ENCODE data around the gene AATK.

The AATK gene

DNA sequence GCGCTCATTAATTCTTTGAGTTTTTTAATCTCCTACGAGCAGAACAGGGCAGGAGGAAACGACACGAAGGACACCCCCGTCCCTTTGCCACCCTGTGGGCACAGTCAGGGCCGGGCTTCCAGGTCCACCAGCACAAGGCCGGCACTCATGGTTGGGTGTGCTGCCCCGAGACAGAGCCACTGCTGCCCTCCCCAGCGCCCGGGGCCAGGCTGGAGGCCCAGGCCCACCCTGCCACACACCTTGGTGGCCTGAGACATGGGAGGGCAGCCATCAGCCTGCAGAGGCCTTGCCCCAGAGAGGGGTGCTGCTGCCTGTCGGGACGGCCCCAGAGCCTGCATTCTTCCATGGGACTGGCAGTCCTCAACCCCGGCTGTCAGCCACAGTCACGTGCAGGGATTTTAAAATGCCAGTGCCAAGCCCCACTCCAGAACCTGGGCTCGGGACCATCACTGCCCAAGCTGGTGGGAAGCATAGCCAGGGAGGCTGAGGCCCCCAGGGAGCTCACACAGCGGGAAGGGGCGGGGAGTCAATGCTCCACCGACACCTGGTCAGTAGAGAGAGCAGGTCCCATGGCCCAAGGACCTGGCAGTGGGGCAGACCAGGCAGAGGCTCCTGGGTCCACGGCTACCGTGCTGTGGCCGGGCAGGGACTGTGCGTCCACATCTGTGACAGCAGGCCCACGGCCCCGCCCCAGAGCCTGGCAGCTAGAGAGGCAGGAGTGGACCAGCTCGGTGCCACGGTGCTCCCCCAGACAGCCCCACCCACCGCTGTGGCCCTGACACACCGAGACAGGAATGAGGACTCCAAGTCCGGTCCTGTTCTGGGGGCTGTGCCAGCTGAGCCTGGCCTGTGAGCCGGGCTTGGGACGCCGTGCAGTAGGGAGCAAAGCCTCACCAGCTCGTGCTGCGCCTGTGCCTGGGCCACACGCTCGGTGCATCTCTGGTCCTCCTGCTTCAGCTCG is 29.2 kb upstream of the AATK start:
- DNase-seq = no peak

DNA sequence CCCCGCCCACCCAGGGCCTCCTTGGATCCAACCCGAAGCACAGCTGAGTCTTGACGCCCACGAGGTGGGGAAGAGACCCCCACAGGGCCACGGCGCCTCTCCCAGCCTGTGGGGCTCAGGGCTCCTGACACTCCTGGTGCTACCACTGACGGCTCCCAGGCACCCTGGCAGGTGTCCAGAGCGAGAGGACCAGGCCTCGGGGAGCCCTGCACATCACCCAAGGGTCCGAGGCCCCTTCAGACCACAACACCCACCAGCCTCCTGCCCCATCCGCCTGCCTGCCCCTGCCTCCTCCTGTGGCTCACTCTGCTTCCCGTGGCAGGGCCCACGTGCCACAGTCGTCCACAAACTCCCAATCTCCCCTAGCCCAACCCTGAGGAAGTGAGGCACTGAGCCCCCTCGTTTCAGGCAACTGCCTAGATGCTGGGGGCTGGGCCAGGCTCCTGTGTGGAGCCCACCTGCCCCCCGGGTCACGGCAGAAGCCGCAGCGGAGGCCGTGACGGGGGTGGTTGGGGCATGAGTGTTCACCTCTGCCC is 28.3 kb upstream of the AATK start:
- no peak for DNase-seq

DNA sequence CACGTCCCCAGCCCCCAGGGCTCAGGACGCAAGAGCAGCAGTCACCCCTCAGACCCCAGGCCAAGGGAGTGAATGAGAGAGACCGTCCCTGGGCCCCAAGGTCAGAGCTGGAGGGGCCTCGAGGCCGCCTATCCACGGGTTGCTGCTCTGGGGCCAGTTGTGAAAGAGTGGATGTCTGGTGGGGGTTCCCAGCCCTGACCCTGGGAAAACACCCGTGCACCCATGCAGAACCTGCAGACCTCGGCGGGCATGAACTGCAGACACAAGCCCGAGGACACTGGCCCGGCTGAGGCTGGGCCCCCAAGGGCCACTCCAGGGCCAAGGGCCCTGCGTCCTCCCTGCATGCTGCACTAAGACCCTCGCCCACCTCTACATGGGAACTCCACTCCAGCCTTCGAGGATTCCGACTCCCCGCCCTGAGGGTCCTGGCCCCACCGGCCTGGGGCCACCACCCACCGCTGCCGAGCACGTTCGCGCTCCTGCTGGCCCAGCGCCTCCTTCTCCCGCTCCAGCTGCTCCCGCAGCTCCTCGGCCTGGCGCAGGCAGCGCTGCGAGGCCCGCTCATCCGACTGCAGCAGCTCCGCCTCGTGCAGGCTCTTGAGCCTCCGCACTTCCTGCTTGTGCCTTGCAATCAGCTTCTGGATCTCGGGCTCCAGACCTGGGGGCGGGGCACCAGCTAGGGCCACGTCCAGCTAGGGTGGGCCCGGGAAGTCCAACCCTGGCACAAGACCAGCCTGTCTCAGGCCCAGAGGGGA is 27.6 kb upstream of the AATK start:
- no peak for DNase-seq

DNA sequence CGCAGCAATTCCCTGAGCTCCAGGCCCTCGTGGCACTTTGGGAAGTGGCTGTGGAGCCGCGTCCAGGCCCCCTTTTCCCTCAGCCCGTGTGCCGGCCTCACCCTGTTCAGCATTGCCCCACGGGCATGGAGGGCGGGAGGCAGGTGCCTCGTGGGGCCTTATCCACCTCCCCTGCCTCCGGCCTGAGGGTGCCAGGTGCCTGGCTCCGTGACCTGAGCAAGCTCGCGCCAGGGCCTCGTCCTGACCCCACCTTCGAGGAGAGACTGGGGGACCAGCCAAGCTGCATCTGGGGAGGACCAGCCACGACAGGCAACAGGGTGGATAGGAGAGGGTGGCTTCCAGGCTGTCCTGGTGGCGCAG is 27.0 kb upstream of the AATK start:
- DNase-seq = no peak

DNA sequence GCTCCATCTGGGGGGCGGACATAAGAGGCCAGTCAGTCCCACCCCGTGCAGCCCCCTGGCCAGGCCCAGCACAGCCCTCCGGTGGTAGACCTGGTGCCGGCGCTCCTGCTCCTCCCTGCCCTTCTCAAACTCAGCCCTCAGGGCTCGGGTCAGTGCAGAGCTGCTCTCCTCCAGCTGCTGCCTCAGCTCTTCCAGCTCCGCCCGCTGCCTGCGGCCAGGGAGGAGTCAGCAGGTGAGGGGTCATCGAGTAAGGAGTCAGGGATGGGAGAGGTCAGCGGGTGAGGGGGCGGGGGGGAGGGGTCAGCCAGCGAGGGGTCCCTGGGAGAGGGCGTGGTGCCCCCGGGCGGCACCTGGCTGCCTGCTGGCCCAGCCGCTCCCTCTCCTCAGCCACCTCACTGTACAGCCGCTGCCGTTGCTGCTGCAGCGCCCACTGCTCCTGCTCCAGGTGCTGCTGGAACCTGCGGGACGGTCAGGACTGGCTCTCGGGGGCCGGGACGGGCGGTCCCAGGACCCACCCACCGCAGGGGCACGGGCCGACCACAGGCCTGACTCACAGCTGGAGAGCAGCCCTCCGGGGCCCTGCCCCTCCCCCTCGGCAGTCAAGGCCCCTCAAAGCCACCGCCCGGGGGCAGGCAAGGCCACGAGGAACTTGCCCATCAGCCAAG is 26.5 kb upstream of the AATK start:
- no peak for DNase-seq

DNA sequence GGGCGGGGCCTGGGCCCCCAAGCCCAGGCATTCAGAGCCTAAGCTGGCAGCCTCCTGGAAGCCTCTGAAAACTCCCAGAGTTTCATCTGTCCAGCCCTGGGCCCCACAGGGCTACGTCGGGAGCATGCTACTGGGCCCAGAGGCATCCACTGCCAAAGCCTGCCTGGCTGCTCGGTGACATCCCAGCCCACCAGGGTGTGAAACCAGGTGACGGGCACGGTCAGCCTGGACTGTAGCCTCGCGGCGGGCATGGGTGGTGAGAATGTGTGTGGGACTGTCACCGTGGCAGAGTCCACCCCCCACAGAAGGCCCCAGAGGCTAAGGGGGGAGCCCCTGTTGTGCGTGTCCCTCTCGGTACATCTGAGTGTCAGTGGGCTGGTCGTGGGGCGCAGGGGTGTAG is 25.6 kb upstream of the AATK start:
- DNase-seq = no peak

DNA sequence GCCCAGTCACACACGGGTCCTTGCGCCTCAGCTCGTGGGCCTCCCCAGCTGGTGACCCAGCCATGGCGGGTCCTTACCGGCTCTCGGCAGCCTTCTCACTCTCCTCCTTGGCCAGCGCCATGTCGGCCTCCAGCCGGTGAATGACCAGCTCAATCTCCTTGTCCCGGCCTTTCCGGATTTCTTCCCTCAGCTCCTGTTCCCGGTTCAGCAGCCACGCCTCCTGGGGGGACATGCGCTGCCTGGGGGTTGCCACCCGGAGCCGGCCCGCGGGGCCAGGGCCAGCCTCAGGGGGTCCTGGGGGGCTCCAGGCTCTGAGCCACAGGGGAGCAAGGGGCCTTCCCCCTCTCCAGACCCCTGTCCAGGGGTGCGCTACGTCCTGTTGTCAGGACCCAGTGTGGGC is 25.1 kb upstream of the AATK start:
- no peak for DNase-seq

DNA sequence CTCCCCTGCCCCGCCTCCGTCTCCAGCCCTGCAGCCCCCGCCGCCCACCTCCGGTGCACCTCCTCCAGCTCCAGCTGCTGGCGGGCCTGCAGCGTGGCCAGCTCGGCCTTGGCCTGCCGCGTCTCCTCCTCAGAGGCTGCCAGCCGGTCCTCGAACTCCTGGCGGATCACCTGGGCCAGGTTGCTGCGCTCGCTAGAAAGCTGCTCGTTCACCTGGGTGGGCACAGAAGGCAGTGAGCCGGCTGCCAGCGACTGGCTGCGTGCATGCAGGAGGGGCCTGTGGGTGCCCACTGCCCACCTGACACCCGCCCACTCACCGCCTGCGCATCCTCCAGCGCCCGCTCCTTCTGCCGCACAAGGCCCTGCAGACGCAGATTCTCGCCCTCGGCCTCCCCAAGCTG is 24.6 kb upstream of the AATK start:
- no peak for DNase-seq

DNA sequence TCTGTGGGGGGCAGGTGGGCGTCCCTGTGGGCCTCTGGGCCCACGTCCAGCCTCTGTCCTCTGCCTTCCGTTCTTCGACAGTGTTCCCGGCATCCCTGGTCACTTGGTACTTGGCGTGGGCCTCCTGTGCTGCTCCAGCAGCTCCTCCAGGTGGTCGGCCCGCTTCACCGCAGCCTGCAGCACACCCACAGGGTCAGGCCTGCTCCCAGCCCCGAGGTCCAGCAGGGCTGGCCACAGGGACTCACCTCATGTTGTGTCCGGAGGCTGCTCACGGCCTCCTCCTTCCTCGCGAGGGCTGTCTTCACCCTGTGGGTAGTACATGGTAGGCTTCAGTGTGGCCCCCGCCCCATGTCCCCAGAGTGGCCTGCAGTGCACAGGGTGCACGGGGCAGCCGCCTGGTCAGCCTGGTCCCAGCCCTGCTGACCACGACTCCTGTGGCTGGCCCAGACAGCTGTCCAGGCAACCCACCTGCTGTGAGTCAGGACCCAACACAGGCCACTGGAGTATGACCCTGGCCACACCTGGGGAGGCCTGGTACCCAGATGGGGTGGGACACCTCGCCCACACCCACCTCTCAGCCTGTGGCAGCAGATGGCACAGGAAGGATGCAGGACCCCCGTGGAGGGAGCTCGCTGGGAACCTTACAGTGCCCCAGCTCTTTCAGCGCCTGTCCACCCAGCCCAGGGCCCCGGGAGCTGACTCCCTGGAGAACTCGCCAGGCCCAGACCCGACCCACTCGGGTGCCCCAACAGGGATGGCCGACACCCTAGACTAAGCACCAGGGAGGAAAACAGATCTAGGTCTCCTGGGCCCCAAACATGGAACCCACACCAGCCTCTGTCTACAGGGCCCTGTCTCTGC is 23.9 kb upstream of the AATK start:
- DNase-seq = no peak

DNA sequence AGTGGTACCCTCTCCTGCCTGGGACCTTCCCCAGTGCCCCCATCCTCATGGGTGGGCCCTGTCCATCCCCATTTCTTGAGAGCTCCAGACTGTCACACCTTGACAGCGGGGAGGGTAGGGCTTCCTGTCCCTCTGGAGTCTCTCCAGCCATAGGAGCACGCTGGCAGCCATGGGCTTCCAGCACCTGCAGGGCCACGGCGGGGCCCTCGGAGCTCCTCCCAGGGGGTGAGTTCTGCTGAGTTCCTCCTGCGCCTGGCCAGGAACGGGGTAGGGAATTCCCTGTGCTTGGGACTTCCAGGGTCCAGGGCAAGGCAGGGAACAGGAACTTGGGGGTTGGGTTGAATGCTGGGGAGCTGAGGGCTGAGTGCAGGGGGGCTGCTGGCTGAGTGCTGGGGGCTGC is 23.0 kb upstream of the AATK start:
- no peak for DNase-seq

DNA sequence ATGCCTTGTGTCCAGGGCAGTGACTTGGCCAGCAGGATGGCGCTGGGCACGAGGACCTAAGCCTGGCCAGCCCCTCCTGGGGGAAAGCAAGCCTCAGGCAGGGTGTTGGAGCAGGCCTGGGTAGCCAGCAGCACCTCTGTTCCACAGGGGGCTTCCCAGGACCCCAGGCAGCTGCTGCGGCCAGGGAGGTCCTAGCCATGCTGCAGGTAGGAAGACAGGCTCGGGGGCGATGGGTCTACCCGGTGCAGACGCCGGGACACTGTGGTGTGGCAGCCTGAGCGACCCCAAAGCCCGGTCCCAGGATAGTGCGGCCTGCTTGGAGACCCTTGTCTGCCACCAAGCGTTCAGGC is 22.4 kb upstream of the AATK start:
- no peak for DNase-seq

DNA sequence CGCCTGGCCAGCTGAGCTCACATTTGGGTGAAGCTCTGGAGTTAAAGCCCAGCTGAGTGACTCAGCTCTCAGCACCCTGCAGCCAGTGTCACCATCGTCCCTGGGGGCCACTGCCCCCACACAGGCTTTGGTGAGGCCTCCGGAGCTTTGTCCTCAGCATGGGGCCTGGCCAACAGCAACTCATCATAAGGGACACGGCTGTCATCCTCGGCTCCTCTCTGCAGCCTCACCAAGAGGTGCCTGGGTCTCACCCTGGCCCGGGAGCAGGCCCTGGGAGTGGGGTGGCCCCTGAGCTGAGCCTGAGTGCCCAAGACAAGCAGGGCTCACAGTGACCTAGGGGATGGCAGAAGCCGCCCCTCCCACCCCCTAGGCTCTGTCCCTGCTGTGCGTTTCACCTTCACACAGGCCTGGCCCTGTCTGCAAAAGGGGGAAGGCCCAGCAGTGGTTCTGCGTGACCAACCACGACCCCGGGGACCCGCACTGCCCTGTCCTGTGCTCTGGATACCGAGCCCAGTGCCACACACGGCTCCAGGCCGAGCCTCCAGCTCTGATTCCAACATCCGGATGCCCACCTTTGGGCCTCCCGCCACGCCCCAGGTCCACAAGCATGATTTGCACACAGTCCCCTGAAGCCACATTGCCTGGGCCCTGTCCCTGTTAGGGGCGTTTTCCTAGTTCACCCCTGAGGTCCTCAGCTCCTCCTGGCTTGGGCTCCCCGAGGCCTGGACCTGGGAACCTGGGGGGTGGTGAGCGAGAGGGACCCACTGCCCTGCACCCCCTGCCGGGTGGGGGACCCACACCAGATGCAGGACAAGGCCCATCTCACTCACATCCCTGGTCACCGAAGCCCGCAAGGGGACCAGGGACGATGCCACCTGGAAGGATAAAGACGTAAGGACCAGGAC is 21.8 kb upstream of the AATK start:
- DNase-seq = no peak

DNA sequence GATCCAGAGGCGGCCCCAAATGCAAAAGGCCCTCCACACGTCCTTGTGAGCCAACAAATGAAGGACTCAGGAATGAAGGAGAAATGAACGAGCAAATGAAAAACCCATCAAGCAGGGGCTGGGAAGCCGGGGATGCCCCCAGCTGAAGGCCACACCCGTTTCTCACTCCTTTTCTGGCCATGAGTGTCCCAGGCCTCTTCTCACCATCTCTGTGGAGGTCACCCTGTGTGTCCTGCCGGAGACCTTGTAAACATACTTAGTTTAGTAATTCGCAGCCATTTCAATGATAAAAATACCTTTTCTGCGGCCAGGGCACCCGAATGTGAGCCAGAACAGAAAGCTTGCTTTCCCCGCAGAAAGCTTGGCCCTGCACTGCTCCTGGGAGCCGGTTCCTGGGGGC is 21.1 kb upstream of the AATK start:
- no peak for DNase-seq

DNA sequence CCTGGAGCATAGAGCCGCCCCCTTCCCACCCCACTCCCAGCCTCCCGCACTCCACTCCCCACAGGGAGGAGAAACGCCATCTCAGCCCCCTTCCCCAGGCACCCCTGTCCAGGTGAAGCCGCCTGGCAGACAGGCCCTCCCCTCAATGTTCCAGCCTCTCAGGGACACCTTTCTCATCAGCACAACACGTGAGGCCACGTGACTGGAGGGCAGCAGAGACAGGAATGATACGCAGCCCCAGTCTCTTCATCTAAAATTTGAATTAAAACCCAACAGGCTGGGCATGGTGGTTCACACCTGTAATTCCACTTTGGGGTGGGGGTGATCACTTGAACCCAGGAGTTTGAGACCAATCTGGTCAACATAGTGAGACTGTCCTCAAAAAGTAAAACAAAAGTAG is 20.2 kb upstream of the AATK start:
- no peak for DNase-seq

DNA sequence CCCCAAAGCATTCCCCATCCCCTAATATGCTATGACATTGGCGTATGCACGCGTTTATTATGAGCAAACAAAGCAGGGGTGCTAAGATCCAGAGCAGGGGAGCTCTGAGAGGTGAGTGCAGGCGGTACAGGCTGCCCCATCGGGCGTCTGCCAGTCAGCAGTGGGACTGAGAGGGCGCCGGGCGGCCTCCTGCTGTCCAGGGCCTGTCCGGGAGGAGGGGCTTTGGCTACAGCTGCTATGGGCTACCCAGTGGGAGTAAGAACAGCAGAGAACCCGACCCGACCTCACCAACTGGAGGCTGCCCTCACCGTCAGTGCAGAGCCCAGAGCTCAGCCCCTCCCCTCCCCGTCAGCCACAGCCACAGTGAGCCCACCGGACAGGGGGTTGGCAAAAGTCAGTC is 18.5 kb upstream of the AATK start:
- no peak for DNase-seq

DNA sequence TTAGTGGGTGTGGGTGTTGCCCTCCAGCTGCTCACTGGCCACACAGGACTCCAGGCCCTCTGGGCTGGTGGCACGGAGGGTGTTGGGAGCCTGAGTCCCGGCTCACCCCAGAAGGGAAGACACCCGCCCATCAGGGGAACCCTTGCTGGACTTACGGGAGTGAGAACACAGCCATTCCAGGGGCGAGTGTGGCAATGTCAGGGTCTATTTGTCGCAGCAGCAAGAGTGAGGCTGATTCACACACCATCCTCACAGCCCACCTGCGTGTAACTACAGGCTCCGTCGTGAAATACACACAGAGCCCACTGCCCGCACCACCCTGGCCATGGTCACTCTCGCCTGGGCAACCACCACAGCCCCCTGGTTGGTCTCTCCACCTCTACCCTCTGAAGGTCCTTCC is 17.8 kb upstream of the AATK start:
- no peak for DNase-seq

DNA sequence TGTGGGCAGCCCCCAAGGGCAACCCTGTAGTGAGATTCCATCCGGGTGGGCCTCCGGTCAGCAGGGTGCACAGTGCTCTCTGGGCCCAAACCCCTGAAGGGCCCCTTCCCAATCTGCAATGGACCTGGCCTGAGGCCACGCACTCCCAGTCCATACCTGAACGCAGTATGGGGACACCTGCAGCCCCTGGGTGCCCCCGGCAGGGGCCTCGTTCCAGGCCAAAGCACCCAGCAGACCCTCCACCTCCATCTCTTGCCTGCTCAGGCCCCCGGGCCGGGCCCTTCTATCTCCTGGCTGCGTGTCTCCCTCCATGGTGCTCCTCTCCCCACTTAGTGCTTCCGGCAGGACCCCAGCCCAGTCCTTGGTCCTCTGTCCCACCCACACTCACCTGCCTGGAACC is 17.3 kb upstream of the AATK start:
- no peak for DNase-seq

DNA sequence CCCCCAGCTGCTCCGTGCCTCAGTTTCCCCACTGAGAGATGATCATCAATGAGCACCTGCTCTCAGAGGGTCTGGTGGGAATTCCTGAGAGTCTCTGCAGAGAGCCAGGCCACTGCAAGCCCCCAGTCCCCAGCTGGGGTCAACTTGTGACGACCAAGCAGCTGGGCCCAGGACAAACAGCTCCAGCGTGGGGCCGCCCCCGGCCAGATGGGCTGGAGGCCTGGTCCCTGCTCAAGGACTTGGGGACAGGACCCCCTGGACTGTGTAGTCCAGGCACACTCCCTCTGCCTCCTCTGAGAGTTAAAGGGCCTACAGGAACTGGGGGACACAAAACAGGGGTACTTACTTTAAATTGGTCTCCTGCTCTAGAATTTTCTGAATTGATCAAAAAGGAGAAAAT is 16.6 kb upstream of the AATK start:
- DNase-seq = no peak

DNA sequence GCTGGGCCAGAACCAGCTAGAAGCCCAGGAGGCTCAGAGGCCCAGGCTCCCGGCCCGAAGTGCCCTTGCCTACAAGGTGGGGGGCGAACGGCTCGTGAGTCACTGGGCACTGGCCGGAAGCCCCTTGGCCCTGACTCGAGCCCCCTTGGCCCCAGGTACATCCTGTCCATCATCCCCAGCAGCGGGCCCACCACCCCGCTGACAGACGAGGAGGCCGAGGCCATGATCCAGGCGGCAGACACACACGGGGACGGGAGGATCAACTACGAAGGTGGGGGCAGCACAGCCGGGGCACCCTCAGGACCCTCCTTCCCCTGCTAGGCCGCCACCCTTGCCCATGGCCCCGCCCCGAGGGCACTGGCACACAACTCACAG is 15.8 kb upstream of the AATK start:
- no peak for DNase-seq

DNA sequence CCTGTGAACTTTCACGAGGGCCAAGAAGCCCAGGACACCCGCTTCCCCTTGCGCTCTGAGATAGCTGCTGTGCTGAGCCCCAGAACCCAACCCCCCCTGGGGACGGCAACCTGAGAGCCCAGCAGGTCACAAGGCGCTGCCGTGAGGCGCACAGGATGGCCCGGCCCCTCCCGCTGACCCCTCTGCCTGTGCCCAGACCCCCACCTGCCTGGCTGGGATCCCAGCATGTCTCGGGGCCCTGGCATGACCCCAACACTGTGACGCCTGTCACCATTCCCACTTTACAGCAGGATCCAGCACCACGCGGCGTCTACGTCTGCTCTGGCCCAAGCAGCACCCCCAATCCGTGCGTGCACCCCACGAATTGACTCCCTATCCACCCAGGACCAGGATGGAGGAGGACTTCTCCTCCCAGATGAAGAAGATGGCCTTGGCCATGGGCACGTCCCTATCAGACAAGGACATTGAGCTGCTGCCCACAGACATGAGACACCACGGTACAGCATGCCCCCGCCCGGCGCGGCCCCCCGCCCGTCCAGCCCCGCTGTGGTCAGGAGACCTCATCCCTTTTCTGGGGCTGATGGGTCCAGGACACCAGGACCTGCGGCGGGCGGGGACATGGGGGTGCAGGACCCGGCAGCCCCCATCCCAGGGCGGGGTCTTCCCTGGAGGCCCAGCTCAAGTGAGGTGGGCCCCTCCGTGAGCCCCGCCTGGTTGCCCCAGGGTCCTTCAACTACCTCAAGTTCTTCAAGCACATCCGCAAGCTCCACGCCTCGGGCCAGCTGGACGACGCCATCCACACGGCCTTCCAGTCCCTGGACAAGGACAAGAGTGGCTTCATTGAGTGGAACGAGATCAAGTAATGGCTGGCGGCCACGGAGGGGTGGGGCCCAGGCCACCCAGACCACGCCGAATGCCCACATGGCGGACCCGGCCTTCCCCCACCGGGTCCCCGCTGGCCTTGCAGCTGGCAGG is 15.1 kb upstream of the AATK start:
- DNase-seq = no peak

Measured in effector CD4-positive, alpha-beta T cell (primary cell).